GM20431 (cell line): ENCODE measurements around the gene SAA1.
"Not testable (repeated sequence)": the region's sequence is repeated elsewhere in the genome, so short reads cannot be mapped to it uniquely, and the experiment has no call there.

Experiments
- in situ Hi-C: fragments of 300-500 bp; cut with MseI, MboI; formaldehyde crosslinking; loops from one replicate; pipeline ENCODE4 v1.15.0; 2020; ENCODE audit warnings: low sequenced_read_pairs; ENCODE audit not compliant: unreplicated experiment

Gene SAA1

DNA sequence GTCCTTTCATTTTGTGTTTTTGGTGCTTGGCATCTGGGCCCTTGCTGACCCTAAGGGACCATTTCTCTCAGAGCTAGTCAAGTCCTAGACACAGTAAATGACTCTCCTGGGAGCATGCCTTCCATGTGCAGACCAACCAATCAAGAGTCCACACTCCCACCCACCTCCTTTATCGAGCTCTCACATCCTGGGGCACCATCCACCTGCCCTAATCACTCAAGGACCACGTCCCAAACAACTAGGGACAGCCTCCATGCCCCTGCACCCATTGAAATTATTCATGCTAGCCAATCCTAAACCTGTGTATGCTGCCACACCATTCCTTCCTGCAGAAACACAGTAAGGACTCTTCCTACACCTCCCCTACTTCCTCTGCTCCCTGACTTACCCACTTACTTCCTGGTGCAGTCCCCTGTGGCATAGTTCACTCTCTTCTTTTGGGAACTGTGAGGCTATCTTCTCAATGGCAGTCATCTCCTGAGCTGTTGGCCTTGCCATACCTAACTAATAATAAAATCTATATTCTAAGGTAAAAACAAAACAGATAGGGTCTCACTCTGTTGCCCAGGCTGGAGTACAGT lies 11.2 kb upstream of the SAA1 start:
- in situ Hi-C loops = no loop called here

GRCh38 chr11:18259259-18259658 lies 6.8 kb upstream of the SAA1 start:
- in situ Hi-C loops = no loop called here

- in situ Hi-C loops = no loop called here
These were observed 4.3 kb upstream of the SAA1 start for GRCh38 chr11:18261721-18262120.

DNA sequence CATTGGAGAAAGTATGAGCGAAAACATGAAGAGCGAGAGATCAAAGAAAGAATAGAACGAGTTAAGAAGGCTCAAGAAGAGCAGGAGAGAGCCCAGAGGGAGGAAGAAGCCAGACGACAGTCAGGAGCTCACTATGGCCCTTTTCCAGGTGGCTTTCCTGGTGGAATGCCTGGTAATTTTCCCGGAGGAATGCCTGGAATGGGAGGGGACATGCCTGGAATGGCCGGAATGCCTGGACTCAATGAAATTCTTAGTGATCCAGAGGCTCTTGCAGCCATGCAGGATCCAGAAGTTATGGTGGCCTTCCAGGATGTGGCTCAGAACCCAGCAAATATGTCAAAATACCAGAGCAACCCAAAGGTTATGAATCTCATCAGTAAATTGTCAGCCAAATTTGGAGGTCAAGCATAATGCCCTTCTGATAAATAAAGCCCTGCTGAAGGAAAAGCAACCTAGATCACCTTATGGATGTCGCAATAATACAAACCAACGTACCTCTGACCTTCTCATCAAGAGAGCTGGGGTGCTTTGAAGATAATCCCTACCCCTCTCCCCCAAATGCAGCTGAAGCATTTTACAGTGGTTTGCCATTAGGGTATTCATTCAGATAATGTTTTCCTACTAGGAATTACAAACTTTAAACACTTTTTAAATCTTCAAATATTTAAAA lies 3.2 kb upstream of the SAA1 start:
- in situ Hi-C loops = not testable (repeated sequence)

GRCh38 chr11:18264035-18264434 lies 2.0 kb upstream of the SAA1 start:
- in situ Hi-C loops = no loop called here

DNA sequence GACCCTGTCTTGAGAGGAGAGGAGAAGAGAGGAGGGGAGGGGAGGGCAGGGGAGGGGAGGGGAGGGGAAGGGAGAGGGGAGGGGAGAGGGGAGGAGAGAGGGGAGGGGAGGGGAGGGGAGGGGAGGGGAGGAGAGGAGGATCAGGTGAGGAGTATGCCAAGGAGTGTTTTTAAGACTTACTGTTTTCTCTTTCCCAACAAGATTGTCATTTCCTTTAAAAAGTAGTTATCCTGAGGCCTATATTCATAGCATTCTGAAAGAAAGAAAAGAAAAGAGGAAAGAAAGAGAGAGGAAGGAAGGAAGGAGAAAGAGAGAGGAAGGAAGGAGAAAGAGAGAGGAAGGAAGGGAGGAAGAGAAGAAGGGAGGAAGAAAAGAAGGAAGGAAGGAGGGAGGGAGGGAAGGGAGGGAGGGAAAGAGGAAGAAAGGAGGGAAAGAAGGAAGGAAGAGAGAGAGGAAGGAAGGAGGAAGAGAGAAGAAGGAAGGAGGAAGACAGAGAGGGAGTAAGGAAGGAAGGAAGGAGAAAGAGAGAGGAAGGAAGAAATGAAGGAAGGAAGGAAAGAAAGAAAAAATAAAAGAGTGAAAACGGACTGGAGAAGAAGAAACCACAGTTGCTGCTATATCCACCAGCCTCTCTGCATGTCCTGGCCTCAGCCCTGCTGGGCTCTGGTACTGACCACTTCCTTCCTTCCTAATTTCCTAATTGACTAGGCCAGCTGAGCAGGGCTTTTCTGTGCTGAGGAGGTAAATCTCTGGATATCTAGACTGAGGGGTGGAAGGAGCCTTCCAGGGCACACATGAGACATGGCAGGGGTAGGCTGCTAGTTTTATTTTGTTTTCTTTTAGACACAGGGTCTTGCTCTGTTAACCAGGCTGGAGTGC lies 1.1 kb upstream of the SAA1 start:
- in situ Hi-C loops = no loop called here

DNA sequence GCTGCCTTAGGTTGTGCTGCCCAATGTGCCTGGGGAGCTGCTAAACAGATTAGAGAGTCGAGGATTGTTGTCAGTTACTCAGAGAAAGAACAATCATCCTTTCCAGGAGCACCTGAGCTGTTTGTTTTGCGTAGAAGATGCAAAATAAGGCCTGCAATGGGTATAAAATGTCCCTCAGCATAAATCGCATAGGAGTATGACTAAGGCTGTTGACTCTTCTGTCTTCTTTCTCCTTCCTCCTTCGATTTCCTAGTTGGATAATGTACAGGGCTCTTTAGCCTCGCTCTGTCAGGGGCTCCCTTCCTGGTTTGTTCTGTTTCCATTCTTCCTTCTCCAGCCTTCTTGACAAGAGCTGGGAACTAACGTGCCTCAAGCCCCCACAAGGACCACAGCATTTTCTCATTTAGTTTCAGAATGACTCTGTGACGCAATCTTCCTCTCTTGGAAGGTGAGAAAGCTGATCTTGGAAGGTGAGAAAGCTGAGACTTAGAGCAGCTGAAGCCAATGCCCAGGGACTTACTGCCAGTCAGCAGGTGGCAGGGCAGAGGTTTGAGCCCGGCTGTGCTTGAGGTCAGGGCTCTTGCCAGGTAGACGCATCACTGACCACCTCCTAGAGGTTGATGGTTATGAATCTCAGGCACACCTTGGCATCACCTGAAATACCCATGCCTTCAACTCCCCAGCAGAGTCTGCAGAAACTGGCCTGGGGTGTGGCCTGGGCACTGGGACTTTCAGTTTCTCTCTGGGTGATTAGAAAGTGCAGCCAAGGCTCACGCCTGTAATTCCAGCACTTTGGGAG lies 1.5 kb downstream of the SAA1 start:
- in situ Hi-C loops = not testable (repeated sequence)

- in situ Hi-C loops = not testable (repeated sequence)
These were observed 3.2 kb downstream of the SAA1 start for GRCh38 chr11:18269252-18269651.

DNA sequence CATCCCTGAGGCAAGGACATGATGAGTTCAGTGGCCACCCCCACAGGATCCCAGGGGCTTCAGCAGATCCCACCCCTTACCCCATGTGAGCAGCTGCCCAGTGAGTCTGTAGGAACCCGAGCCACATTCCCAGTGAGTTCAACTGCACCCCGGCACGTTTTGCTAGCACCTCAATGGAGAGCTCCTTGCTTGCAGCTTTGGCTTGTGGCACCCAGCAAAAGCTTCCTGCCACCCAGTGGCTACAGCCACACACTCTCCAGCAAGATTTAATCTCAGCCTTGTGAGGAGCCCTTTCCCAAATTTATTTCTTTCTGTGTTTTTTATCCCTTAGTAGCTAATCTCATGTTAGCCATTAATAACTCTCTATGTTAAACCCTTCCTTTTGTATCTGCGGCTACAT lies 4.0 kb downstream of the SAA1 start:
- in situ Hi-C loops = no loop called here

- in situ Hi-C loops = no loop called here
These were observed 5.1 kb downstream of the SAA1 start for GRCh38 chr11:18271206-18271605.

DNA sequence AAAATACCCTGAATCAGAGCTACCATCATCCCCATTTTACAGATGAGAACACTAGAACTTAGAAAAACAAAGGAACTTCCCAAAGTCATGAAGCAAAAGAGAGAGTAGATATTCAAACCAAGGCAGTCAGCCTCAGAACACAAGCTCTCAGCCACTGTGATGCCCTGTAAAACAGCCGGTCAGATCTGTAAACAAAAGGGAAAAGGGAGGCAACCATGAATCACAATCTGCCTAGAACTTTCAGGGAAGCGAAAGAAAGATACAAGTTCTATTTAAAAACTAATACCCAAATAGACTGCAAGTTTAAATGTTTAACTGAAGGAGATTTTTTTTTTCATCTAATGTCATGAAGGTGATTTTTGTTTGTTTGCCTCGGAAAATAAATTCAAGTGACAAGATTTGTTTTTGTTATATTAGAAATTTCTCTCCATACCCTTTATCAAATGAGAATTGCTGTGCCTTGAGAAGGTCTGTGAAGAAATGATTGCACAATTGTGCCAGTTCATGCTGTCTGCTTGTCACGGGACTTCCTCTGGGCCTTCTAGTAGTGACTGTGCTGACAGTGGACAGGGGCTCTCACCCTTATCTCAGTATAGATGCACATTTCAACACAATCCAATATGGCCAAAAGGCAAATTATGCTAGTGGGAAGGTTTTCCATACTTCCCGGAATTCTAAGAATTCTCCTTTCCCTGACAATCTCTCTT lies 11.7 kb downstream of the SAA1 start:
- in situ Hi-C loops = no loop called here

- in situ Hi-C loops = no loop called here
These were observed 14.5 kb downstream of the SAA1 start for GRCh38 chr11:18280438-18281045.

DNA sequence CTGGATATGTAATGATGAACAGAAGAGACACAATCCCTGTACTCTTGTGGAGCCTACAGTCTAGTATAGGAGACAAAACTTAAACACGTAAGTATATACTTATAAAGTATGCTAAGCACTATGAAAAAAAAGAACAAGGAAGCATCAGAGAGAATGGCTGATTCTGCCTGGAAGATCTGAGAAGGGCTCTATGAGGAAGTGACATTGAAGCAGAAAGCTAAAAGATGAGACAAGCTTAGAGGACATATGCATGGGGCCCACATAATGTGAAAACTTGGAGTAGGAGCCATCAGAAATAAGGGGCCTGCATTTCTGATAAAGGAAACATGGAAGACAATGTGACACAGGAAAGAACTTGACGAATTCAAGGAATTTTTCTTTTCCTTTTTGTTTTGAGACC lies 16.6 kb downstream of the SAA1 start:
- in situ Hi-C loops = no loop called here

DNA sequence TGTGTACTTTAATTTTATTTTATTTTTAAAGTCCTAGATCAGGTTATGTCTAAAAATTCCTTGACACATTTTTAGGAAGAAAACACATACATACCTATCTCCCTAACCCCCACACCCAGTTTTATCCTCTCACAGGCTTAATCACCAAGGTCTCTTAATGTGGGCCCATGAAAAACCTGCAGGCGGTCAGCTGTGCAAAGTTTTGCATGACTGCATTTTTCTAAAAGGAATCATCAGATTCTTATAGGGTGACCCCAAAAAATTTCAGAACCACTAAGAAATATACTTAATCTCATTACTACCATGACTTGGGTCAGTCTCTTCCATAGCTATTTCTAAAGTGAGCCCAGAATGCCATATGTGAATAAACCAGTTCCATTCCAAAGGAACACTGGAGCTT lies 19.8 kb downstream of the SAA1 start:
- in situ Hi-C loops = no loop called here

- in situ Hi-C loops = no loop called here
These were observed 22.8 kb downstream of the SAA1 start for GRCh38 chr11:18288911-18289310.

DNA sequence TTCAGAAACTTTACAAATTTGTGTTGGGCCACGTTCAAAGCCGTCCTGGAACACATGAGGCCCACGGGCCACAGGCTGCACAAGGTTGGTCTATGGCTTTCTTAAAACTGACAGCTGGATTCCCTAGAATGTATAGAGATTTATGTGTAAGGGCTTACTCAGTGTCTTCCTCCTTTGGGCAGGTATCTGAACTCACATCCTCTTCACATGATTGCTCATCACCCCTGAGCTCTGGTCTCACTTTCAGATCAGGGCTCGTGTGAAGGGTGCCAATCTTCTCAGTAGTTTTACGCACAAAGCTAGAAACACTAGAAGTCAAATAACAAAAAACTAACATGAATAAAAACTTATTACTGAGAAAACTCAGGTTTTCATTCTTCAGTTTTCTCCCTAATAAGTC lies 28.8 kb downstream of the SAA1 start:
- in situ Hi-C loops = no loop called here

GRCh38 chr11:18295316-18295715 lies 29.3 kb downstream of the SAA1 start:
- in situ Hi-C loops = no loop called here

DNA sequence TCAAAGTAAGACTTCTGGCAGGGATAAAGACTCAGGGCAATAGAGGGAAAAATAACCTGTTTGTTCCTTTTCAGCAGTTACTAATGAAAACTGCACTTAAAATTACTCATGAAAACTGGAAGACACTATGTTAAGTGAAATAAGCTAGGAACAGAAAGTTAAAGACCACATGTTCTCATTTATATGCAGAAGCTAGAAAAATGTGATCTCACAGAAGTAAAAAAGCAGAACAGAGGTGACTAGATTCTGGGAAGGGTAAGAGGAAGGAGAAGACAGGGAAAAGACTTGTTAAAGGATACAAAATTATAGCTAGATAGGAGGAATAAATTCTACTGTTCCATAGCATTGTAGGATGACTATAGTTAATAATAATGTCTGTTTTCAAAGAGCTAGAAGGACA lies 33.7 kb downstream of the SAA1 start:
- in situ Hi-C loops = no loop called here

- in situ Hi-C loops = no loop called here
These were observed 38.7 kb downstream of the SAA1 start for GRCh38 chr11:18304745-18305144.
